Measurements from ENCODE around the gene NR3C2. TPM values are rescaled to one million over a fixed set of nuclear protein-coding genes. Genes with fewer than 3 reads are reported as not detected.

The NR3C2 gene
- total and polyA plus RNA-seq, 2 experiments from 2014 or later: 1.2 to 3.0 TPM

GRCh38 chr4:148310756-148311155 lies 131.5 kb downstream of the NR3C2 start:
- no peaks in the 10 kb centered on the region for H3K27me3 Mint-ChIP-seq (ENCODE audit: insufficient read depth, low read depth, poor library complexity)
- H3K9me3 Mint-ChIP-seq: no peaks in the 10 kb centered on the region
- Histone ChIP-seq H3K4me3 (no peak overlapping the region), H3K9me2 (ENCODE audit: insufficient read depth) (no peaks in the 10 kb centered on the region), H3K4me2 (no peak overlapping the region), H3K36me3 (ENCODE audit: insufficient read depth) (no peaks in the 10 kb centered on the region), H3K27me3 (ENCODE audit: insufficient read depth) (no peaks in the 10 kb centered on the region), H4K20me1 (replicated peaks; ENCODE audit: insufficient read depth) (no peaks in the 10 kb centered on the region), H3K4me1 (ENCODE audit: insufficient read depth) (peaks cover 8% of the 10 kb centered on the region), H3F3A (replicated peaks; ENCODE audit: low read depth) (no peaks in the 10 kb centered on the region), H3K27ac (ENCODE audit: low read depth) (no peak overlapping the region), H2AFZ (no peak overlapping the region), H3K79me2 (replicated peaks; ENCODE audit: insufficient read depth) (no peaks in the 10 kb centered on the region)
- H3K4me1 Mint-ChIP-seq: peaks cover 5% of the 10 kb centered on the region; the same call in 2 of the 3 replicates
- no peak for ATAC-seq
- H3K4me3 Mint-ChIP-seq: no peak overlapping the region
- no peaks in the 10 kb centered on the region for H3K36me3 Mint-ChIP-seq (ENCODE audit: low read depth)
- H3K27ac Mint-ChIP-seq: no peak overlapping the region
- TF ChIP-seq CREB1 (CRISPR knock-in tag; IDR thresholded peaks at IDR 0.05; ENCODE audit: low read depth) (no peak), ZNF114 (CRISPR knock-in tag; IDR thresholded peaks at IDR 0.05) (no peak), REST (IDR thresholded peaks at IDR 0.05; ENCODE audit: unreplicated experiment) (no peak), ZNF462 (CRISPR knock-in tag; IDR thresholded peaks at IDR 0.05) (no peak), NANOG (IDR thresholded peaks at IDR 0.05; ENCODE audit: borderline replicate concordance) (no peak), EZH2 (IDR thresholded peaks at IDR 0.05; ENCODE audit: low read depth, unreplicated experiment) (no peak), ETS1 (IDR thresholded peaks at IDR 0.05) (no peak)
- no peak for DNase-seq (ENCODE audit: low spot score)
